ENCODE data around the gene PADI1. TPM values are rescaled to one million over a fixed set of nuclear protein-coding genes. Genes with fewer than 3 reads are reported as not detected.

The PADI1 gene
- total RNA-seq, 1 experiment from 2014 or later, result 0.37 TPM

DNA sequence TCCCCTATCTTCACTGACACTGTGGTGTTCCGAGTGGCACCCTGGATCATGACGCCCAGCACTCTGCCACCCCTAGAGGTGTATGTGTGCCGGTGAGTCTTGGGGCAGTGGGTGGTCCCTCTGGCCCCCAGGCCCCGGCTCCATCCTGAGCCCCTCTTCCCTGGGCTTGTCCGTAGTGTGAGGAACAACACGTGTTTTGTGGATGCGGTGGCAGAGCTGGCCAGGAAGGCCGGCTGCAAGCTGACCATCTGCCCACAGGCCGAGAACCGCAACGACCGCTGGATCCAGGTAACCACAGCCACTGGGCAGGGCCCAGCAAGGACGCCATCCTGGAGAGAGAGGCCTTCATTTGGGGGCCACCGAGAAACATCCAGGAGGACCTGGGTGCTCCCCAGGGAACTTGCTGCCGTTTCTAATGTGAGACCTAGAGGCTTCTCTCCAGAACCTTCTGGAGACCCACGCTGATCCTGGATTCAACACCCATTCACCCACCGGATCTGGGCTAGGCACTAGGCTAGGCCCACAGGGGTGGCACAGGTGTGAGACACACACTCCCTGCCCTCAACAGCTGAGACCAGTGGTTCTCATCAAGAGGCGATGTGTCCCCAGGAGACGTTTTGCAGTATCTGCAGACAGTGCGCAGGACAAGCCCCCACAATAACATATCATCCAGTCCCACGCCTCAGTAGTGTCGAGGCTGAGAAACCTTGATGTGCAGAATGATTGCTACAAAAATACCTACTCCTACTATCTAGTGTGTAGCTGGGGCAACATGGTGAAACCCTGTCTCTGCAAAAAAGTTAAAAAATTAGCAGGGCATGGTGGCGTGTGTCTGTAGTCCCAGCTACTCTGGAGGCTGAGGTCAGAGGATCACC is 66.2 kb downstream of the PADI1 start:
- DNase-seq (ENCODE audit: low read depth, low spot score), result no peak
- ATAC-seq, result no peak
- Histone ChIP-seq H3K4me1 (ENCODE audit: control insufficient read depth in 1 of 2, insufficient read depth in 2 of 2, low read length in 2 of 2) (peaks cover 0 to 12% of the 10 kb centered on the region in 2 experiments; a peak in 2 of 4 replicates), H3K27ac (ENCODE audit: low read depth, low read length) (no peak overlapping the region), H2AFZ (ENCODE audit: low read depth, low read length, poor library complexity, severe bottlenecking) (no peak overlapping the region), H3K9ac (ENCODE audit: low read length) (no peak overlapping the region), H3K36me3 (ENCODE audit: control insufficient read depth in 1 of 2, insufficient read depth in 2 of 2, low read length in 2 of 2) (no peaks in the 10 kb centered on the region), H3K79me2 (ENCODE audit: insufficient read depth, low read length) (no peaks in the 10 kb centered on the region), H3K9me2 (ENCODE audit: insufficient read depth) (no peaks in the 10 kb centered on the region), H4K20me1 (ENCODE audit: insufficient read depth) (no peaks in the 10 kb centered on the region), H3K4me2 (ENCODE audit: low read length) (no peak overlapping the region), H3K27me3 (ENCODE audit: insufficient read depth, low read length) (no peaks in the 10 kb centered on the region), H3K9me3 (ENCODE audit: control insufficient read depth in 1 of 2, insufficient read depth in 1 of 2, low read depth in 1 of 2, low read length in 2 of 2) (no peaks in the 10 kb centered on the region), H3K4me3 (replicated peaks in 1 of 2; ENCODE audit: low read depth in 1 of 2, low read length in 2 of 2) (no peak overlapping the region)
- BruUV-seq (replicated peaks), result no TSS peak
- RAD21 ChIA-PET (ENCODE audit: low non-redundant PET in 1 of 2, low total read pairs in 2 of 2, uncharacterized antibody in 2 of 2, unreplicated experiment in 2 of 2), result no interaction called here
- CTCF ChIA-PET, result interaction anchor here (0.7 kb wide), 1 partner anchor 37 kb away, joined by 4 read pairs; the partner anchor contains the start of gene PADI4
- intact Hi-C loops (cut with micrococcal nuclease), result loop anchor here (5.0 kb wide), 1 partner anchor 209 kb away; no protein-coding TSS in a partner anchor
- TF ChIP-seq EGR1 (IDR thresholded peaks at IDR 0.05; ENCODE audit: low read depth) (no peak), EZH2 (IDR thresholded peaks at IDR 0.05) (no peak), ELF1 (IDR thresholded peaks at IDR 0.05; ENCODE audit: borderline replicate concordance, low read depth) (no peak), CBX3 (IDR thresholded peaks at IDR 0.05; ENCODE audit: low read depth) (no peak), FOSL1 (IDR thresholded peaks at IDR 0.05; ENCODE audit: low read depth) (no peak)
- POLR2A ChIA-PET, result no interaction called here

DNA sequence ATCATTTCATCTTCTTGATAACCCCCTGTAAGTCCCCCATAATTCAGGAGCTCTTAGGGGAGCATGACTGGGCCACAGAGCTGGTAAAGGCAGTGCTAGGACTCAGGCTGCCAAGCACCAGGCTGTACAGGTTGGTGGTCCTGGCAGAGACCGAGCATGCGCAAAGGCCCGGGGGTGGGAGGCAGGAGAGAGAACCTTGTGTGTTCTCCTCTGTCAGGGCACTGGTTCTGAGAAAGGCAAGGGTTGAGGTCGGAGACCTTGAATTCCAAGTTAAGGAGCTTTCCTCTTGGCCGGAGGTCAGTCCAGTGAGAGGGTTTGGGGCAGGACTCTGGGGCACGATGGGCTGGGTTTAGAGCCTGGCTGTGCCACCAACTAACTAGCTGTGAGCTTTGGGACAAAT is 67.1 kb downstream of the PADI1 start:
- no TSS peak for BruUV-seq (replicated peaks)
- POLR2A ChIA-PET, result no interaction called here
- no peak for ATAC-seq
- TF ChIP-seq RAD21 (IDR thresholded peaks at IDR 0.05; ENCODE audit: low read depth) (no peak), FOSL1 (IDR thresholded peaks at IDR 0.05; ENCODE audit: low read depth) (no peak), SRF (IDR thresholded peaks at IDR 0.05; ENCODE audit: low read depth) (no peak), ELF1 (IDR thresholded peaks at IDR 0.05; ENCODE audit: borderline replicate concordance, low read depth) (no peak), CEBPB (IDR thresholded peaks at IDR 0.05; ENCODE audit: low read depth) (no peak), YY1 (IDR thresholded peaks at IDR 0.05; ENCODE audit: extremely low read depth, insufficient replicate concordance, low read depth, low read length) (no peak), POLR2A (IDR thresholded peaks at IDR 0.05; ENCODE audit: borderline replicate concordance, extremely low read depth, insufficient read depth, insufficient read length) (no peak), EGR1 (IDR thresholded peaks at IDR 0.05; ENCODE audit: low read depth) (no peak), SIN3A (IDR thresholded peaks at IDR 0.05; ENCODE audit: low read depth) (no peak), POLR2AphosphoS5 (IDR thresholded peaks at IDR 0.05; ENCODE audit: low read depth, low read length) (no peak), EZH2 (IDR thresholded peaks at IDR 0.05) (no peak)
- TF ChIP-seq, protein P1, sequence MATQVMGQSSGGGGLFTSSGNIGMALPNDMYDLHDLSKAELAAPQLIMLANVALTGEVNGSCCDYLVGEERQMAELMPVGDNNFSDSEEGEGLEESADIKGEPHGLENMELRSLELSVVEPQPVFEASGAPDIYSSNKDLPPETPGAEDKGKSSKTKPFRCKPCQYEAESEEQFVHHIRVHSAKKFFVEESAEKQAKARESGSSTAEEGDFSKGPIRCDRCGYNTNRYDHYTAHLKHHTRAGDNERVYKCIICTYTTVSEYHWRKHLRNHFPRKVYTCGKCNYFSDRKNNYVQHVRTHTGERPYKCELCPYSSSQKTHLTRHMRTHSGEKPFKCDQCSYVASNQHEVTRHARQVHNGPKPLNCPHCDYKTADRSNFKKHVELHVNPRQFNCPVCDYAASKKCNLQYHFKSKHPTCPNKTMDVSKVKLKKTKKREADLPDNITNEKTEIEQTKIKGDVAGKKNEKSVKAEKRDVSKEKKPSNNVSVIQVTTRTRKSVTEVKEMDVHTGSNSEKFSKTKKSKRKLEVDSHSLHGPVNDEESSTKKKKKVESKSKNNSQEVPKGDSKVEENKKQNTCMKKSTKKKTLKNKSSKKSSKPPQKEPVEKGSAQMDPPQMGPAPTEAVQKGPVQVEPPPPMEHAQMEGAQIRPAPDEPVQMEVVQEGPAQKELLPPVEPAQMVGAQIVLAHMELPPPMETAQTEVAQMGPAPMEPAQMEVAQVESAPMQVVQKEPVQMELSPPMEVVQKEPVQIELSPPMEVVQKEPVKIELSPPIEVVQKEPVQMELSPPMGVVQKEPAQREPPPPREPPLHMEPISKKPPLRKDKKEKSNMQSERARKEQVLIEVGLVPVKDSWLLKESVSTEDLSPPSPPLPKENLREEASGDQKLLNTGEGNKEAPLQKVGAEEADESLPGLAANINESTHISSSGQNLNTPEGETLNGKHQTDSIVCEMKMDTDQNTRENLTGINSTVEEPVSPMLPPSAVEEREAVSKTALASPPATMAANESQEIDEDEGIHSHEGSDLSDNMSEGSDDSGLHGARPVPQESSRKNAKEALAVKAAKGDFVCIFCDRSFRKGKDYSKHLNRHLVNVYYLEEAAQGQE (IDR thresholded peaks at IDR 0.05; ENCODE audit: low read depth), result no peak
- TF ChIP-seq, protein P2, sequence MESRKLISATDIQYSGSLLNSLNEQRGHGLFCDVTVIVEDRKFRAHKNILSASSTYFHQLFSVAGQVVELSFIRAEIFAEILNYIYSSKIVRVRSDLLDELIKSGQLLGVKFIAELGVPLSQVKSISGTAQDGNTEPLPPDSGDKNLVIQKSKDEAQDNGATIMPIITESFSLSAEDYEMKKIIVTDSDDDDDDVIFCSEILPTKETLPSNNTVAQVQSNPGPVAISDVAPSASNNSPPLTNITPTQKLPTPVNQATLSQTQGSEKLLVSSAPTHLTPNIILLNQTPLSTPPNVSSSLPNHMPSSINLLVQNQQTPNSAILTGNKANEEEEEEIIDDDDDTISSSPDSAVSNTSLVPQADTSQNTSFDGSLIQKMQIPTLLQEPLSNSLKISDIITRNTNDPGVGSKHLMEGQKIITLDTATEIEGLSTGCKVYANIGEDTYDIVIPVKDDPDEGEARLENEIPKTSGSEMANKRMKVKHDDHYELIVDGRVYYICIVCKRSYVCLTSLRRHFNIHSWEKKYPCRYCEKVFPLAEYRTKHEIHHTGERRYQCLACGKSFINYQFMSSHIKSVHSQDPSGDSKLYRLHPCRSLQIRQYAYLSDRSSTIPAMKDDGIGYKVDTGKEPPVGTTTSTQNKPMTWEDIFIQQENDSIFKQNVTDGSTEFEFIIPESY (IDR thresholded peaks at IDR 0.05; ENCODE audit: extremely low read depth, insufficient replicate concordance, low read length), result no peak

More for the DNA sequence above, 67.1 kb downstream of the PADI1 start:
- Histone ChIP-seq H3K9ac (ENCODE audit: low read length) (no peak overlapping the region), H4K20me1 (ENCODE audit: insufficient read depth) (no peaks in the 10 kb centered on the region), H3K27ac (ENCODE audit: low read depth, low read length) (no peak overlapping the region), H3K4me2 (ENCODE audit: low read length) (no peak overlapping the region), H3K27me3 (ENCODE audit: insufficient read depth, low read length) (no peaks in the 10 kb centered on the region), H3K4me3 (replicated peaks in 1 of 2; ENCODE audit: low read depth in 1 of 2, low read length in 2 of 2) (no peak overlapping the region), H3K4me1 (ENCODE audit: control insufficient read depth in 1 of 2, insufficient read depth in 2 of 2, low read length in 2 of 2) (peaks cover 0 to 12% of the 10 kb centered on the region in 2 experiments; a peak in 2 of 4 replicates), H3K79me2 (ENCODE audit: insufficient read depth, low read length) (no peaks in the 10 kb centered on the region), H3K36me3 (ENCODE audit: control insufficient read depth in 1 of 2, insufficient read depth in 2 of 2, low read length in 2 of 2) (no peaks in the 10 kb centered on the region), H3K9me3 (ENCODE audit: control insufficient read depth in 1 of 2, insufficient read depth in 1 of 2, low read depth in 1 of 2, low read length in 2 of 2) (no peaks in the 10 kb centered on the region), H2AFZ (ENCODE audit: low read depth, low read length, poor library complexity, severe bottlenecking) (no peak overlapping the region), H3K9me2 (ENCODE audit: insufficient read depth) (no peaks in the 10 kb centered on the region)
- intact Hi-C loops (cut with micrococcal nuclease), result loop anchor here (5.0 kb wide), 1 partner anchor 210 kb away; no protein-coding TSS in a partner anchor
- DNase-seq (ENCODE audit: low read depth, low spot score), result no peak
- CTCF ChIA-PET, result interaction anchor here (1.2 kb wide), 1 partner anchor 146 kb away, joined by 3 read pairs; no protein-coding TSS in a partner anchor
- RAD21 ChIA-PET (ENCODE audit: low non-redundant PET in 1 of 2, low total read pairs in 2 of 2, uncharacterized antibody in 2 of 2, unreplicated experiment in 2 of 2), result no interaction called here
